ENCODE data around the gene GPR12.

DNA sequence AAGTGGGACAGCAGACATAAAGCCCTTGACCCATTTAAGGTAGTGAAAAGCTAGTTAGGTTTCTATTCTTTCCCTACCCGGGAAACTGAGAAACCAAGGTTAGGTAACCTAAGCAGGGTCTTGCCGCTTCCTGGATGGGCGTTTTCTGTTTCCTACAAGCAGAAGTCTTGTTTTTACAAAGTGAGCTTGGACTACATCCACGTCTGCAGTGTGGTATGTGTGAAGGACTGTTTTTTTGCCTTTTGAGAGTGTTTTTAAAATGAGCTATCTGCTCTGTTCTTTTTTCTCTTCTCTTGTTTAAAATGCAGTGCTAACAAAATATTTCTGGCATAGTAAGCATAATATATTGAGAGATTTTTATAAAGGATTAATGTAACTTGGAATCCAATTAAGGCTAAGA lies 49.4 kb downstream of the GPR12 start:
- TF ChIP-seq GATA2 (IDR thresholded peaks at IDR 0.05; ENCODE audit: low read depth, low read length), result no peak
- TF ChIP-seq GATA3 (IDR thresholded peaks at IDR 0.05; ENCODE audit: low read depth, low read length), result no peak

Data from SH-SY5Y (cell line).